GM19452 (cell line): ENCODE measurements around the gene CLSTN1.

Experiments used
- ATAC-seq: cut with Tn5 transposase; IDR thresholded peaks from one replicate; pipeline ENCODE4 v1.9.1; 2021; ENCODE audit not compliant: unreplicated experiment

CLSTN1 gene

GRCh38 chr1:9732123-9732971, 91.4 kb downstream of the CLSTN1 start:
- no peak for ATAC-seq

GRCh38 chr1:9731561-9731960, 92.2 kb downstream of the CLSTN1 start:
- ATAC-seq, result no peak

- ATAC-seq, result no peak
Measured at GRCh38 chr1:9731051-9731537, 92.7 kb downstream of the CLSTN1 start.

GRCh38 chr1:9730096-9730901, 93.5 kb downstream of the CLSTN1 start:
- ATAC-seq, result no peak

- no peak for ATAC-seq
Measured at GRCh38 chr1:9729523-9729922, 94.2 kb downstream of the CLSTN1 start.

GRCh38 chr1:9728451-9729295, 95.1 kb downstream of the CLSTN1 start:
- no peak for ATAC-seq

GRCh38 chr1:9726905-9727595, 96.7 kb downstream of the CLSTN1 start:
- no peak for ATAC-seq

- no peak for ATAC-seq
Measured at GRCh38 chr1:9726406-9726805, 97.4 kb downstream of the CLSTN1 start.

GRCh38 chr1:9724706-9725476, 98.9 kb downstream of the CLSTN1 start:
- no peak for ATAC-seq

- ATAC-seq, result no peak
Measured at GRCh38 chr1:9723926-9724325, 99.8 kb downstream of the CLSTN1 start.

- no peak for ATAC-seq
Measured at GRCh38 chr1:9723068-9723805, 100.5 kb downstream of the CLSTN1 start.

GRCh38 chr1:9722378-9722749, 101.4 kb downstream of the CLSTN1 start:
- no peak for ATAC-seq

- ATAC-seq, result no peak
Measured at GRCh38 chr1:9721606-9722377, 102.0 kb downstream of the CLSTN1 start.

- ATAC-seq, result no peak
Measured at GRCh38 chr1:9720785-9721605, 102.8 kb downstream of the CLSTN1 start.

- no peak for ATAC-seq
Measured at GRCh38 chr1:9719978-9720722, 103.6 kb downstream of the CLSTN1 start.

GRCh38 chr1:9718006-9718680, 105.6 kb downstream of the CLSTN1 start:
- no peak for ATAC-seq
